T-cell (primary cell): ENCODE measurements around the gene LTC4S. TPM values are rescaled to one million over a fixed set of nuclear protein-coding genes. Genes with fewer than 3 reads are reported as not detected.

ENCODE experiments used
- ATAC-seq, 4 experiments: fragments of 200-7000 bp in 3 of 4; fragments of 150-1000 bp in 1 of 4; cut with Tn5 transposase; replicated peaks in 1 of 4; 1 replicate in 3 of 4; 2 replicates in 1 of 4; pipeline ENCODE4 v1.10.0; 2021; ENCODE audit warnings: moderate library complexity in 3 of 4, mild to moderate bottlenecking in 2 of 4, moderate number of reproducible peaks in 1 of 4
- CTCF ChIA-PET, 2 donors: fragments of 300-600 bp; sonication (Branson Sonifier 250); formaldehyde crosslinking; loops; one replicate each; lab custom pipeline; 2022; ENCODE audit warnings: antibody characterized with exemption in 2 of 2; lab: Charles Lee
- POLR2A ChIA-PET, 2 donors: fragments of 300-600 bp; sonication (Branson Sonifier 250); formaldehyde crosslinking; loops; one replicate each; lab custom pipeline; 2022; ENCODE audit warnings: antibody characterized with exemption in 2 of 2; lab: Charles Lee
- DNase-seq, 35 experiments: peaks; one replicate each; pipeline versions ENCODE4 v3.0.0 to v3.0.0-alpha.2; 2013 to 2023
- H3K27ac ChIP-seq: one replicate; pipeline ENCODE4 v1.5.1; 2013; ENCODE audit warnings: low read length
- H3K27me3 ChIP-seq, 2 experiments: replicated peaks in 1 of 2; 1 replicate in 1 of 2; 2 replicates in 1 of 2; pipeline versions ENCODE4 v1.6.1 to v1.7.0; 2013; ENCODE audit warnings: low read length in 1 of 2, mixed read lengths in 1 of 2; ENCODE audit not compliant: control insufficient read depth in 2 of 2, insufficient read depth in 2 of 2; ENCODE audit errors: extremely low read depth in 1 of 2
- H3K36me3 ChIP-seq, 2 donors: 1 replicate in 1 of 2; 2 replicates in 1 of 2; pipeline versions ENCODE4 v1.6.1 to v1.7.0; 2013; ENCODE audit warnings: low read length in 1 of 2; ENCODE audit not compliant: control insufficient read depth in 2 of 2, insufficient read depth in 1 of 2; ENCODE audit errors: extremely low read depth in 1 of 2
- H3K4me1 ChIP-seq, 2 experiments: 1 replicate in 1 of 2; 2 replicates in 1 of 2; pipeline versions ENCODE4 v1.6.1 to v1.7.0; 2013; ENCODE audit warnings: low read length in 2 of 2, mixed read lengths in 1 of 2; ENCODE audit not compliant: insufficient read depth in 2 of 2, control insufficient read depth in 1 of 2; ENCODE audit errors: extremely low read depth in 1 of 2
- H3K4me3 ChIP-seq, 2 donors: 1 replicate in 1 of 2; 2 replicates in 1 of 2; pipeline versions ENCODE4 v1.5.1 to v1.7.0; 2013; ENCODE audit warnings: mild to moderate bottlenecking in 2 of 2, low read length in 1 of 2, moderate library complexity in 1 of 2; ENCODE audit not compliant: control insufficient read depth in 1 of 2; ENCODE audit errors: extremely low read depth in 1 of 2
- H3K9me3 ChIP-seq: 2 replicates; pipeline ENCODE4 v1.7.0; 2013
- H3K27ac Mint-ChIP-seq, 2 donors: one replicate each; pipeline ENCODE4 v1.8.0; 2020 to 2021; ENCODE audit warnings: mild to moderate bottlenecking in 2 of 2, mixed read lengths in 2 of 2
- H3K27me3 Mint-ChIP-seq, 2 donors: one replicate each; pipeline ENCODE4 v1.8.0; 2021 to 2022; ENCODE audit warnings: mixed read lengths in 2 of 2
- H3K36me3 Mint-ChIP-seq: one replicate; pipeline ENCODE4 v1.8.0; 2021; ENCODE audit warnings: mixed read lengths
- H3K4me1 Mint-ChIP-seq, 3 donors: one replicate each; pipeline ENCODE4 v1.8.0; 2020 to 2022; ENCODE audit warnings: mixed read lengths in 3 of 3, mild to moderate bottlenecking in 1 of 3
- H3K4me3 Mint-ChIP-seq, 3 donors: one replicate each; pipeline ENCODE4 v1.8.0; 2020 to 2022; ENCODE audit warnings: mild to moderate bottlenecking in 3 of 3, mixed read lengths in 3 of 3, moderate library complexity in 3 of 3
- H3K9me3 Mint-ChIP-seq, 3 donors: one replicate each; pipeline ENCODE4 v1.8.0; 2020 to 2022; ENCODE audit warnings: mixed read lengths in 3 of 3
- WGBS: methylation state at CpG from one replicate; pipeline ENCODE4 v1.1.5; 2013; ENCODE audit warnings: missing lambda C conversion rate; ENCODE audit not compliant: insufficient coverage; 5-methylcytosine and 5-hydroxymethylcytosine counted together
- total RNA-seq, 35 experiments: library from RNA in 6 of 35; stranded (reverse) in 6 of 35; fragments of 120-200 nt in 1 of 35; gene quantifications; one replicate each; pipeline versions ENCODE4 v1.2.1 to v1.2.4 and lab custom pipeline; 2013 to 2026

Gene LTC4S
- total RNA-seq, 5 donors from 2014 or later (not counting 1 experiment from before 2014, with no cell fraction given): 3.6 to 12.6 (median 8.1) TPM

DNA sequence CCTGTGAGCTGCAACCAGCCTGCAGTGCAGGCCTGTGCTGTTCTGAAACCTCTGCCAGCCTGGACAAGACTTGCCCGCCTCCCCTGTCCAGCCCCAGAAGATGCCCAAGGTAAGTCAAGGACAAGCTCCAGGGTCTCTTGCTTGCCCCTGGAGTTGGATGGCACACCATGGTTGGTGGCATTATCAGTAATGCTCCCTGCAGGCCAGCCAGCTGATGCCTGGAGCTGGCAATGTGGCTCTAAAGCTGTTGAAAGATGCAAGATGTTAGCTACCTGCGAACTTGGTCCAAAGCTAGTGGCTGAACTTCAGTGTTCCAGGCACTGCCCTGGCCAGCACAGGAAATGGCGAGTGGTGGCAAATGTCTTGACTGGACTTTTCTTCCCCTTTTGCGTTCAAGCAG is 14.0 kb upstream of the LTC4S start:
- no peak overlapping the region for H3K27ac ChIP-seq
- Mint-ChIP-seq H3K9me3 (no peaks in the 10 kb centered on the region), H3K27ac (no peak overlapping the region), H3K36me3 (peaks cover 33% of the 10 kb centered on the region), H3K27me3 (no peaks in the 10 kb centered on the region), H3K4me3 (no peak overlapping the region), H3K4me1 (no peaks in the 10 kb centered on the region)
- no peak overlapping the region for H3K4me3 ChIP-seq
- H3K27me3 ChIP-seq: no peaks in the 10 kb centered on the region
- ATAC-seq (no peak), DNase-seq (no peak)
- H3K9me3 ChIP-seq: no peaks in the 10 kb centered on the region
- H3K4me1 ChIP-seq: no peaks in the 10 kb centered on the region
- 100% methylated on average over 4 of the region's 4 CpGs for WGBS
- peaks cover 6 to 38% of the 10 kb centered on the region in 2 donors for H3K36me3 ChIP-seq
- CTCF ChIA-PET: no interaction called here
- POLR2A ChIA-PET: interaction anchor here in 1 of 2 donors (0.7 kb wide), 1 partner anchor 79 kb away, joined by 3 read pairs; the partner anchor contains the start of gene MRNIP

DNA sequence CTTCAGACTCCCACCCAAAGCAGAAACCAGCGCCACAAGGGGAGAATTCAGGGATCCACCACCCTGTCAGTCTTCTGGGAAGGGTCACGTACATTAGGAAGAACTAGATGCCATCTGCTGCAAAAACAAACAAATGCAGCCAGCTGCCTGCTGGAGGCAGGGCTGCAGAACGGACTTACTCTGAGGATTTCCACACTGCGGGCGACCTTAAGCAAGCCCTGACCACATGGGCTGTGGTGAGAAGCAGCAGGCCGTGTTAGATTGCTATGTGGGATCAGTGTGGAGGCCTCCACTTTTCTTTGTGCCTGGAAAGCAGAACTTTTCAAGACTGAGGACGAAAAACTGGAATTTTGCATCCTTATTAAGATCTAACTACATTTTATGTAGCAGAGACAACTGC is 13.4 kb upstream of the LTC4S start:
- CTCF ChIA-PET: no interaction called here
- Histone ChIP-seq H3K4me1 (no peaks in the 10 kb centered on the region), H3K36me3 (peaks cover 5 to 33% of the 10 kb centered on the region in 2 donors), H3K27me3 (no peaks in the 10 kb centered on the region), H3K27ac (no peak overlapping the region), H3K9me3 (no peaks in the 10 kb centered on the region), H3K4me3 (no peak overlapping the region)
- no peak for DNase-seq
- no peaks in the 10 kb centered on the region for H3K9me3 Mint-ChIP-seq
- H3K27ac Mint-ChIP-seq: no peak overlapping the region
- H3K27me3 Mint-ChIP-seq: no peaks in the 10 kb centered on the region
- WGBS: 95% methylated on average over 6 of the region's 7 CpGs
- no peaks in the 10 kb centered on the region for H3K4me1 Mint-ChIP-seq
- ATAC-seq: no peak
- POLR2A ChIA-PET: interaction anchor here in 1 of 2 donors (0.7 kb wide), 1 partner anchor 78 kb away, joined by 3 read pairs; the partner anchor contains the start of gene MRNIP
- H3K36me3 Mint-ChIP-seq: peaks cover 33% of the 10 kb centered on the region
- H3K4me3 Mint-ChIP-seq: no peak overlapping the region

DNA sequence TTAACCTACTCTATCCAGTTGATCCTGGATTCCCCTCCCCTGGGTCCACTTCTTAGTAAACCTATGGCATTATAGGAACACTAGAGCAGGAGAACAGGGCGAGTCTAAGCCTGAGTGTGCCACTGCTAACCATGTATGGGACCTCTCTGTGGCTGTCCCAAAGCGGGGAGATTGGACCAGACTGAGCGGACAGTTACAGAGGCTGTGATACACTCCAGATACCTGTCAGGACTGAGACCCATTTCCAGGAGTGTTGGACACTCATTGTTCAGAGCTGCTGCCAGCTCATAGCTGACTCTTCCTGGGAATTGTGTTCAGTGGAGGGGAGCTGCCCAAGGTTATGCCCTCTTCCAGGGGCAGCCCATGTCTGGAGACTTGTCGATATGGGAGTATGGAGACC is 11.9 kb upstream of the LTC4S start:
- Mint-ChIP-seq H3K9me3 (no peaks in the 10 kb centered on the region), H3K27me3 (no peaks in the 10 kb centered on the region), H3K27ac (no peak overlapping the region), H3K4me1 (no peaks in the 10 kb centered on the region), H3K36me3 (peaks cover 26% of the 10 kb centered on the region), H3K4me3 (no peak overlapping the region)
- H3K9me3 ChIP-seq: no peaks in the 10 kb centered on the region
- ATAC-seq: no peak
- H3K27ac ChIP-seq: no peak overlapping the region
- no peaks in the 10 kb centered on the region for H3K4me1 ChIP-seq
- 85% methylated on average over 3 of the region's 4 CpGs for WGBS
- CTCF ChIA-PET: interaction anchor here in 1 of 2 donors (0.9 kb wide), 1 partner anchor 21 kb away, joined by 3 read pairs; no protein-coding TSS in a partner anchor
- POLR2A ChIA-PET: no interaction called here
- H3K27me3 ChIP-seq: no peaks in the 10 kb centered on the region
- H3K36me3 ChIP-seq: peaks cover 3 to 20% of the 10 kb centered on the region in 2 donors
- no peak overlapping the region for H3K4me3 ChIP-seq
- DNase-seq: no peak

DNA sequence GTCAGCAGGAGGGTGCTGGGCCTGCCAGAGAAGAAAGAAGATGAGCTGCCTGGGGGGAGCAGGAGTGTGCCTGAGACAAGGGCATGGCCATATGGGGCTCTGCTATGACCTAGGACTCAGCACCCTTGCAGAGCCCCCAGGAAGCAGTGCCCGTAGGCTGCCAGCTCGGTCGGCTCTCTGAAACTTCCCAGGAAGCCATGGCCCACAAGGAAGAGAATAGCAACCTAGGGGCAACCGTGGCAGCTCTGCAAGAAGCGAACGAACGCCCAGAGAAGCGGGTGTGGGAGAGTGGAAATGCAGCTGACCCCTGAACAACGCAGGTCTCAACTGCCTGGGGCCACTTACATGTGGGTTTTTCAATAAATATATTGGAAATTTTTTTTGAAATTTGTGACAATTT is 10.7 kb upstream of the LTC4S start:
- Mint-ChIP-seq H3K9me3 (no peaks in the 10 kb centered on the region), H3K27ac (no peak overlapping the region), H3K4me1 (no peaks in the 10 kb centered on the region), H3K36me3 (peaks cover 18% of the 10 kb centered on the region), H3K4me3 (no peak overlapping the region), H3K27me3 (no peaks in the 10 kb centered on the region)
- DNase-seq (no peak), ATAC-seq (no peak)
- H3K4me1 ChIP-seq: no peaks in the 10 kb centered on the region
- ChIA-PET CTCF (no interaction called here), POLR2A (no interaction called here)
- no peak overlapping the region for H3K27ac ChIP-seq
- H3K27me3 ChIP-seq: no peaks in the 10 kb centered on the region
- no peaks in the 10 kb centered on the region for H3K9me3 ChIP-seq
- no peak overlapping the region for H3K4me3 ChIP-seq
- WGBS: 98% methylated on average over 9 of the region's 9 CpGs
- H3K36me3 ChIP-seq: peaks cover 3 to 11% of the 10 kb centered on the region in 2 donors

GRCh38 chr5:179786861-179787260 is 6.9 kb upstream of the LTC4S start:
- H3K4me3 Mint-ChIP-seq: no peak overlapping the region
- 88% methylated on average over 12 of the region's 12 CpGs for WGBS
- Histone ChIP-seq H3K4me3 (no peak overlapping the region), H3K27ac (no peak overlapping the region), H3K9me3 (no peaks in the 10 kb centered on the region), H3K4me1 (no peaks in the 10 kb centered on the region), H3K27me3 (no peaks in the 10 kb centered on the region), H3K36me3 (no peaks in the 10 kb centered on the region)
- ChIA-PET CTCF (no interaction called here), POLR2A (no interaction called here)
- no peaks in the 10 kb centered on the region for H3K9me3 Mint-ChIP-seq
- peaks cover 0 to 2% (median 0%) of the 10 kb centered on the region in 3 donors for H3K4me1 Mint-ChIP-seq
- DNase-seq: no peak
- no peaks in the 10 kb centered on the region for H3K27me3 Mint-ChIP-seq
- no peak for ATAC-seq
- H3K27ac Mint-ChIP-seq: no peak overlapping the region
- peaks cover under 1% of the 10 kb centered on the region for H3K36me3 Mint-ChIP-seq

- 88% methylated on average over 7 of the region's 7 CpGs for WGBS
- H3K9me3 ChIP-seq: no peaks in the 10 kb centered on the region
These were observed 5.5 kb upstream of the LTC4S start for GRCh38 chr5:179788193-179788854.

More at GRCh38 chr5:179788193-179788854, 5.5 kb upstream of the LTC4S start:
- H3K4me1 Mint-ChIP-seq: peaks cover 7 to 8% (median 8%) of the 10 kb centered on the region in 3 donors
- DNase-seq (no peak), ATAC-seq (no peak)
- Histone ChIP-seq H3K27ac (no peak overlapping the region), H3K4me3 (no peak overlapping the region), H3K36me3 (no peaks in the 10 kb centered on the region), H3K4me1 (peaks cover 0 to 4% of the 10 kb centered on the region in 2 experiments), H3K27me3 (no peaks in the 10 kb centered on the region)
- CTCF ChIA-PET: interaction anchor here in 1 of 2 donors (1.5 kb wide), 1 partner anchor 25 kb away, joined by 5 read pairs; no protein-coding TSS in a partner anchor
- POLR2A ChIA-PET: interaction anchor here in 1 of 2 donors (0.5 kb wide), 1 partner anchor 84 kb away, joined by 3 read pairs; no protein-coding TSS in a partner anchor
- H3K27ac Mint-ChIP-seq: no peak overlapping the region
- no peaks in the 10 kb centered on the region for H3K9me3 Mint-ChIP-seq
- no peak overlapping the region for H3K4me3 Mint-ChIP-seq
- no peaks in the 10 kb centered on the region for H3K27me3 Mint-ChIP-seq
- no peaks in the 10 kb centered on the region for H3K36me3 Mint-ChIP-seq
